SW 1271 (cell line): ENCODE results near the gene TDRD7.

ENCODE experiments used
- DNase-seq, 2 experiments: peaks; one replicate each; lab custom pipeline; 2025; lab: John Stamatoyannopoulos, UW

TDRD7 gene

DNA sequence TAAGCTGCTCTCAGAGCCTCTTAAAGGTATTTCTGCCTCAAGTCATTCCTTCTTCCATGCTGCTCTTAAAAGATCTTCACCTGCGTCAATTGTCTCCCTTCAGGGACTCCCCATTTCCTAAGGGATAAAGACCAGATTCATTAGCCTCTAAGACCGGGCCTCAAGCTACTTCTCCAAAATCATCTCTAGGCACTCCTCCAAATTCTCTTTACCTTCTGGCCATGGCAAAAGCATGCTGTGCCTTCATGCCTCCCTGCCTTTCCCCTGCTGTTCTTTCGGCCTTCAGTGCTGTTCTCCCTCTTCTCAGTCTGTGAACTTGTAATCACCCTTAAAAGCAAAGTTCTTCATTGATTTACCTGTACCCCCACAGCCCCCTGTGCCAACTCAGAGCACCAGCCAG, 93.9 kb downstream of the TDRD7 start:
- no peak for DNase-seq

DNA sequence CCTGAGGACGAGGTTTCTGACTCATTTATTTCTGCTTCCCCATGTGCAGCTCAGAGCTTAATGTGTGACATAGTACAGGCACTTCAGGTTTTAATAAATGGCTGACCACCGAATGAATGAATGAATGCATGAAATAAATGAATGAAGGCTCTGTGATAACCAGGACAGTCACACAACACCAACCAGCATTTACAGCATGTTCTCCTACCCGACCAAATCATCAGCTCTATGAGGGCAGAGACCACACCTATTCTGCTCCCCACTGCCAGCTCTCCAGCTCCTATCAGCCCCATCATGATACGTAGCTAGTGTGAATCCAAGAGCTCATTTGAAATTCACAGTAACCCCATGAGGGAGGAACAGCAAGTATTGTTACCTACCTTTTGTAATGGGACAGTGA, 94.4 kb downstream of the TDRD7 start:
- DNase-seq, result no peak

GRCh38 chr9:97506787-97507186, 94.9 kb downstream of the TDRD7 start:
- DNase-seq, result no peak

DNA sequence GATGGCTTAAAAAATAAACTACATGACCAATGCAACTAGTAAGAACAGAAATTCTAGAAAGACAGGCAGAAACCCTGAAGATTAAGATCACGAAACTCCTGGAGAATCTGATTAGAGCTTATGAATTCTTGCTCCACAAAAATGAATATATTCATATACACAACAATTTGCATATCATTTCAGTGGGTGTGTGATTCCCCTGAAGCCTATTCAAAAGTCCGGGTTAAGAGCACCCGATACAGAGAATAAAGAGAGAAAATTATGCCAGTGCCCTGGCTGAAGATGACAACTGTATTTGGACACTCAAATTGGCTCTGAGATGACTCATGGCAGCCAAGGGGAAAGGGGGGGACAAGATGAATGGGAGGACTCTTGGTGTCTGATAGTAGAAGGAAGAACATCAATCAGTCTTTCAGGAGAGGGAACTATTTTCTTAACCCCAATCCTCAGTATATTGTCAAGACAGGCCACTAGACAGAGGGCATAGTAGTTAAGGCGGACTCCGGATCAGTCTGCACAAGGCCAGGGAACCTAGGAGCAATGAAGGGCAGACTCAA, 95.6 kb downstream of the TDRD7 start:
- DNase-seq, result no peak

DNA sequence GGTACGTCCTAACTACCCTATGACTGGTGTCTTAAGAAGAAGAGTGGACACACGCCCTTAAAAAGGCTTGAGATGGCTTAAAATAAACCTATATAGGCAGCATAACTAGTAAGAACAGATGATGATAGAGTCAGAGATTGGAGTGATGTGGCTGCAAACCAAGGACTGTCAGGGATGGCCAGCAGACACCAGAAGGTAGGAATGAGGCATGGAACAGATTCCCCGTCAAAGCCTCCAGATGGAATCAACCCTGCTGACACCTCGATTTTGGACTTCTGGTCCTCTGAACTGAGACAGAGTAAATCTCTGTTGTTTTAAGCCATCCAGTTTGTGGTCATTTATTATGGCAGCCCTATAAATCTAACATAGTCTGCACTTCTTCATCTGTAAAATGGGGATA, 97.0 kb downstream of the TDRD7 start:
- no peak for DNase-seq

DNA sequence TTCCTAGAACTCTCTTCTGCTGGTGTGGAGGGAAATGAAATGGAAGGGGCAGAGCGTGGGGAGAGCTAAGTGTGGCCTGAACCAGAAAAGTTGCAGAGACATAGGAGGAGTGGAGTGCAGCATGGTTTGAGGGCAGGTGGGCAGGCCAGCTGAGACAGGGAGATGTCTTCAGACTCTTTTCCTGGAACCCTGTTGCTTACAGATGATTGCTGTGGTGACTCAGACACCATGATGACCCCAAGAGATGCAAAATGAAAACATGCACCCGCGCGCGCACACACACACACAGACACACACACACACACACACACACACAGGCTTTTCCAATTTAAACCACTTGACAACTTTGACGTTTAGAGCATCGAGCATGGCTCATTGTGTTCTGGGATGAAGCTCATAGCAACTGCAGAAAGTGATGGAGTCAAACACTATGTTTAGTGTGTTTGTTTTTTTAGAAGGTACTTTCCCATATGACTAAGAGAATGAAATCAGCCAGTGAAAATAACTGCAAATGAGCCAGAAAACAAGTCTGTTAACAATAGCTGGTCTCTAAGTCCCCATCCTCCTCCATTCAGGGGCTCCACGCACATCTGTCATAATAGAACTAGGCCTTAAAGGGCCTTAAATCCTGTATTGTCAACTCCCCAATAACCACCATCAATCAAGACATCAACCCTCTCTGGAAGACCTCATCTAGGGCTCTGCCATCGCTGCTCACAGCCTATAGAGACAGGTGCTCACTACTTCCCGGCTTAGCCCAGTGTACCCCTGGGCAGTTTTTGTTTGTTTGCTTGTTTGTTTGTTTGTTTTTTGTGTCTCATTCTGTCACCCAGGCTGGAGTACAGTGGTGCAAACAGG, 99.1 kb downstream of the TDRD7 start:
- DNase-seq, result peak; percentile 11 to 57

DNA sequence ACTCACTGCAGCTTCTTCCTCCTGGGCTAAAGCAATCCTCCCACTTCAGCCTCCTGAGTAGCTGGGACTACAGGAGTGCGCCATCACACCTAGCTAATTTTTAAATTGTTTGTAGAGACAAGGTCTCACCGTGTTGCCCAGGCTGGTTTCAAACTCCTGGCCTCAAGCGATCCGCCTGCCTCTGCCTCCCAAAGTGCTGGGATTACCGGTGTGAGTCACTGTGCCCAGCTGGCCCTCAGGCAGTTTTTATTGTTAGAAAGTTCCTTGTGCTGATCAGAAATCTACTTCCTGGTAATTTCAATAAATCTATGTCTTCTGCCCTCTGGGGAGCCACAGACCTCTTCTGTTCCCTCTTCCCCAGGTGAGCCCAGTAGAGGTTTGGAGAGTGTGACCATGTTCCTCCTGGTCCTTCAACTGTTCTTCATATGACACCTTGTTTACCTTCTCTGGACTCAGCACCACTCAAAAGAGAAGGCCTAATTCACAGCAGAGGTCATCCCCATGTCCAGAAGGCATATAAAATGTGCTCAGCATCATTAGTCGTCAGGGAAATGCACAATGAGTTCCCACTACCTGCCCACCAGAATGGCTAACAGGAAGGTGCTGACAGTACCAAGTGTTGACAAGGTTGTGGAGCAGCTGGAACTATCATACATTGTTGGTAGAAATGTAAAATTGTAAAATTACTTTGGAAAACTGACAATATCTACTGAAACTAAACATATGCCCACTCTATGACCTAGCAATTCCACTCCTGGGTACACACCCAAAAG, 99.9 kb downstream of the TDRD7 start:
- DNase-seq, result no peak

DNA sequence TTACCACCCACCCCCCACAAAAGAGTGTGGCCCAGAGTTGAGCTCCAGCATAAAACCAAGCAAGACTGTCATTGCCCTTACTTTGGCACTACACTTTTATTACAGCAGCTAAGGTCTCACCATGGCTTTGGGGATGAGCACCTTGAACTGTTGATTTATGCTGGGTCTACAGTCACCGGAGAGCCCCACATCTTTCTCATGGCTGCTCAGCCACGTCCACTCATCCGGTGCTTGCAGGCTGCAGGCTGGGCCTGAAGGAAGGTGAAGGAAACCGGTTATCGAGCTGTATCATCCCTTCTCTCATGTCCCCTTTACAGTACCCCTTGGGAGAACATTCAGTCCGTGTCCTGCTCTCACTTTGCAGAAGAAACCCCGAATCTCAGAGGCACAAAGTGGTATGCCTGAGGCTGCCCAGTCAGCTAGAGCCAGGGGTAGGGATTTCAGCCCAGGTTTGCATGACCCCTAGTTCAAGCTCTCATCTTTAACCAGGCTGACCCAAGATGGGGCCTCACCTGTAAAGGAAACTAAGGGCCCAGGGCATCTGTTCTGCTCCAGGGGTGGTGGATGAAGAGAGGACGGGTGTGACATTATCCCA, 101.2 kb downstream of the TDRD7 start:
- no peak for DNase-seq

- no peak for DNase-seq
Observed at GRCh38 chr9:97514531-97514930, 102.6 kb downstream of the TDRD7 start.

- DNase-seq, result no peak
Observed at GRCh38 chr9:97515662-97516061, 103.8 kb downstream of the TDRD7 start.

- no peak for DNase-seq
Observed at GRCh38 chr9:97516111-97516510, 104.2 kb downstream of the TDRD7 start.

GRCh38 chr9:97517331-97518089, 105.6 kb downstream of the TDRD7 start:
- DNase-seq, result no peak

- no peak for DNase-seq
Observed at GRCh38 chr9:97518166-97518908, 106.4 kb downstream of the TDRD7 start.

DNA sequence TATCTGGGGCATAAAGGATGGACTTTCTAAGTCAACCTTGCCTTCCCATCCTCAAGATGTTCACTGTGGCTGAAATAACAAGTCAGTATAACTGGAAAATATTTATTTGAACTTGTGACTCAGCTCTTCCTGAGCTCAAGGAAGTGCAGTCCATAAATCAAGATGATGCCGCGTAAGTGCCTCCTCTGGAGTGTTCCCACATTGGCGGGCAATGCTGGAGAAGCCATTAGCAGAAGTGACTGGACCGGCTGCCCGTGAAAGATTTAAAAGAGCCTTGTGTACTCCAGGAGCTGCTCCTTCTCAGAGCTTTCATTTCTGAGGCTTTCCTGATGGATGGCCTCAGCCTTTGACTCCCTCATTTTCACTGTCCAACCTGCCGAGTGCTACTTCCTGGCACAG, 107.0 kb downstream of the TDRD7 start:
- DNase-seq, result no peak

DNA sequence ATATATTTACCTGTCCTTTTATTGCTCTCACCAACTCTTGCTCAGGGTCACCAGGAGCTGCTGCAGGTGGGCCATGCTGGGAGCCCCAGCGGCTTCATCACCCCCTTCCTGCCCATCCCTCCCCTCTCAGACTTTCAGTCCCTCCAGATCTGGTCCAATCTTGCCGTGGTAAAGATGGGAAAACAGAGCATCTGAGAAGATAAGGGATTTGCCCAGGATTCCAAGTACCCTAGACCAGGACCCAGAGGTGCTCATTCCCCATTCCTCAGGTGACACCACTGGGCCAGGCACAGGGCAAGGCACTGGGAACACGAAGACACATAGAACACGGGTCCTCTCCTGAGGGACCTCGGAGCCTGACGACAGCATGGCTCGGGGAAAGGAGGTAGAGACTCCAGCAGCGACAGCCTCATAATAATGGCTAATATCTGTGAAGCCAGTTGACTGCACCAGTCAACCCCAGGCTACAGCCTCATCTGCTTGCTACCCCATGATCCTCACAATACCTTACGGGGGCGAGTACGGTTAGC, 107.6 kb downstream of the TDRD7 start:
- DNase-seq, result no peak

DNA sequence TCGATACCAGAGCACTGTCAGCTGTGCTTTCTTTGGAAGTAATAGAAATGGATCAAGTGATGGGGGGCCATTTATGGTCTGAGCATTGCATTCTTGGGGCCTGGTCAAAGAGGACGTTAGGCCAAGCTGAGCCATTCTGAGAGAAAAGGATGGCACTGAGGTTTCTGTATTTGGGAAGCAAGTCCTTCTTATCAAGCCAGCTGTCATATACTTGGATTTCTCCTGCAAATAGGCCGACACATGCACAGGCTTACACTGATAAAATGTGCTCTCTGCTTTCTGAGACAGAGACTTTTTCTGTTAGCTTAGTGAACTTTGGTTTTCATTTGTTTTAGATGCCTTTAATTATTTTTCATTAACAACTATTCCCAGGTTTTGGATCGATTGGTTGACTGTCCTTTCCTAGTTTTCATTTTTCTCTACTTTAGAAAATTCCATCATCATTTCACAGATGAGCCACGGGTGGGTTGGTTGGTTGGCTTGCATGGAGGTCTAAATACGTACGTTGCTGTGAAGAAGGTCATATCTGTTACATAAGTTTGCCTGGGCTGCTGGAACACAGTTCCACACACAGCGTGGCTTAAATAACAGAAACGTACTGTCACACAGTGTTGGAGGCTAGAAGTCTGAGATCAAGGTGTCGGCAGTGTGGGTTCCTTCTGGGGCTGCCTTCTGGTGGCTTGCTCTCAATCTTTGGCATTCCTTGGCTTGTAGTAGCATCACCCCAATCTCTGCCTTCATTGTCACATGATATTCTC, 109.9 kb downstream of the TDRD7 start:
- no peak for DNase-seq

- DNase-seq, result no peak
Observed at GRCh38 chr9:97524424-97524823, 112.5 kb downstream of the TDRD7 start.

- DNase-seq, result no peak
Observed at GRCh38 chr9:97525451-97525850, 113.6 kb downstream of the TDRD7 start.

DNA sequence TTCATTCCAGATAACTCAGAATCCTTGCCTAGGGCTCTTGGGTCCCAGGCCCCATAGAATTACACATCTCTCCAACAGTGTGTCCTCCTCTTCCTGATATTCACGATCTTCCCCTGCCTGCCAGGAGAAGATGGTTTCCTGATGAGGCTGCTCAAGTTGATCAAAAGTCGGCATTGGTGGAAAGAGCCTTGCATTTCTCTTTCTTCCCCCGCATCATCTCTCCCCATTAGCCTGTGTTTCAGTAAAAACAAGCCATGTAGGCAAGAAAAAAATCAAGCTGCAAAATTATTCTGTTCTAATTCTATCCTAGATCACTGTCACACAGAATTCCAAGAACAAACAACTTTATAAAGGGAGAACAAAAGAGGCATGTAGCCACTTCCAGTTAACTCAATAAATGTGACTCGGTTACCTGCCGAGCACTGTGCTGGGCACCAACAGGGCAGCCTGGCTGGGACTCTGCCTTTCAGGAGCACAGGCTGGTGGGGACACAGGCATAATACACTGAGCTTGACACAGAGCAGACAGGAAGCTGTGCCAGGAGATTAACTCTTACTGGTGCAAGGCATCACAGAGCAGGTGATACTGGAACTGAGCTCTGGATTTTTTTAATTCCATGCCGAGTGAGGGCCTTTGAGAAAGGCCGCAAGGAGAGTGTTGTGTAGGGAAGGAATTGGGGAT, 115.1 kb downstream of the TDRD7 start:
- DNase-seq, result no peak
